Endothelial cell of umbilical vein (primary cell): ENCODE results near the gene TUB. TPM values are rescaled to one million over a fixed set of nuclear protein-coding genes. Genes with fewer than 3 reads are reported as not detected.

ENCODE experiments used
- BruUV-seq: library from RNA; stranded (reverse); fragments of 400-500 nt; replicated peaks from 2 replicates; lab custom pipeline; 2021; lab: Mats Ljungman, UMichigan
- CTCF ChIA-PET: fragments of 300-600, 350-600 bp; sonication (Branson Sonifier 250); formaldehyde crosslinking; loops from one replicate; lab custom pipeline; 2021; ENCODE audit warnings: antibody characterized with exemption, inconsistent platforms; lab: Charles Lee
- POLR2A ChIA-PET: fragments of 300-600, 350-600 bp; sonication (Branson Sonifier 250); formaldehyde crosslinking; loops from one replicate; lab custom pipeline; 2021; ENCODE audit warnings: antibody characterized with exemption, inconsistent platforms; lab: Charles Lee
- DNase-seq: peaks from one replicate; pipeline ENCODE4 v3.0.0-alpha.2; 2011; ENCODE audit warnings: low read depth, low spot score
- FAIRE-seq: peaks from 2 replicates; lab custom pipeline; 2011; peaks lifted over from hg19 to GRCh38; lab: Jason Lieb, UNC
- H2AFZ ChIP-seq: 2 replicates; pipeline ENCODE4 v1.6.0; 2012; ENCODE audit warnings: low read depth, low read length, control low read depth, inconsistent platforms
- H3K27ac ChIP-seq: 2 replicates; pipeline ENCODE4 v1.5.1; 2011; ENCODE audit warnings: low read depth, mild to moderate bottlenecking, control low read depth, low read length, moderate library complexity; ENCODE audit not compliant: insufficient read depth
- H3K27me3 ChIP-seq, 2 experiments: 2 replicates each; pipeline versions ENCODE4 v1.6.0 to v1.6.1; 2011; ENCODE audit warnings: low read length in 2 of 2, mixed read lengths in 1 of 2; ENCODE audit not compliant: control insufficient read depth in 2 of 2, insufficient read depth in 2 of 2
- H3K36me3 ChIP-seq, 2 experiments: 2 replicates in 1 of 2; 3 replicates in 1 of 2; pipeline ENCODE4 v1.5.1; 2011; ENCODE audit warnings: low read length in 2 of 2, mild to moderate bottlenecking in 1 of 2, moderate library complexity in 1 of 2; ENCODE audit not compliant: control insufficient read depth in 2 of 2, insufficient read depth in 2 of 2; ENCODE audit errors: extremely low read depth in 1 of 2
- H3K4me1 ChIP-seq: 3 replicates; pipeline ENCODE4 v1.5.1; 2011; ENCODE audit warnings: mild to moderate bottlenecking, low read length; ENCODE audit not compliant: control insufficient read depth, insufficient read depth; ENCODE audit errors: extremely low read depth
- H3K4me2 ChIP-seq: 2 replicates; pipeline ENCODE4 v1.6.1; 2011; ENCODE audit warnings: low read length, control low read depth, mixed read lengths; ENCODE audit not compliant: insufficient read depth
- H3K4me3 ChIP-seq, 3 experiments: fragments of 200-600 bp in 1 of 3; sonication (generic), shearing (Covaris generic) in 1 of 3; replicated peaks in 1 of 3; 2 replicates each; pipeline ENCODE4 v1.5.1; 2011 to 2016; ENCODE audit warnings: control low read depth in 3 of 3, low read length in 3 of 3, mild to moderate bottlenecking in 2 of 3, inconsistent platforms in 1 of 3, low read depth in 1 of 3, moderate library complexity in 1 of 3; ENCODE audit not compliant: insufficient read depth in 1 of 3
- H3K79me2 ChIP-seq: 2 replicates; pipeline ENCODE4 v1.6.0; 2012; ENCODE audit warnings: low read length, inconsistent platforms; ENCODE audit not compliant: control insufficient read depth, insufficient read depth
- H3K9ac ChIP-seq: replicated peaks from 2 replicates; pipeline ENCODE3; 2011; ENCODE audit warnings: low read length, control low read depth; ENCODE audit not compliant: insufficient read depth; ENCODE audit errors: extremely low read depth
- H3K9me1 ChIP-seq: replicated peaks from 3 replicates; pipeline ENCODE4 v1.6.0; 2011; ENCODE audit warnings: mild to moderate bottlenecking, low read length; ENCODE audit not compliant: control insufficient read depth, insufficient read depth; ENCODE audit errors: extremely low read depth
- H3K9me3 ChIP-seq: replicated peaks from 2 replicates; pipeline ENCODE4 v1.5.1; 2012; ENCODE audit warnings: low read length, inconsistent platforms; ENCODE audit not compliant: control insufficient read depth, insufficient read depth
- H4K20me1 ChIP-seq: replicated peaks from 2 replicates; pipeline ENCODE3; 2011; ENCODE audit warnings: mild to moderate bottlenecking, low read length; ENCODE audit not compliant: control insufficient read depth, insufficient read depth; ENCODE audit errors: extremely low read depth
- EZH2 ChIP-seq: IDR thresholded peaks from 2 replicates; pipeline ENCODE4 v1.6.1; 2012; ENCODE audit warnings: borderline replicate concordance, low read depth, mild to moderate bottlenecking, moderate library complexity, low read length, inconsistent platforms; ENCODE audit not compliant: severe bottlenecking
- FOS ChIP-seq: IDR thresholded peaks from 2 replicates; pipeline ENCODE4 v1.6.1; 2011; ENCODE audit warnings: mild to moderate bottlenecking, low read length, moderate library complexity, borderline replicate concordance; ENCODE audit not compliant: insufficient read depth
- GATA2 ChIP-seq: IDR thresholded peaks from 2 replicates; pipeline ENCODE4 v1.7.0; 2011; ENCODE audit warnings: low read depth, mild to moderate bottlenecking, moderate library complexity, mixed read lengths, low read length; ENCODE audit not compliant: insufficient read length, insufficient read depth
- JUN ChIP-seq: IDR thresholded peaks from 2 replicates; pipeline ENCODE4 v1.6.1; 2011; ENCODE audit warnings: borderline replicate concordance, low read depth; ENCODE audit not compliant: insufficient read length, insufficient read depth
- POLR2A ChIP-seq: IDR thresholded peaks from 2 replicates; pipeline ENCODE4 v1.6.1; 2012; ENCODE audit warnings: low read depth, mild to moderate bottlenecking, control low read depth, low read length
- POLR2AphosphoS5 ChIP-seq: IDR thresholded peaks from 2 replicates; pipeline ENCODE4 v1.6.1; 2012; ENCODE audit warnings: low read depth, mild to moderate bottlenecking, control low read depth, low read length, moderate library complexity; ENCODE audit not compliant: insufficient read depth
- dilution Hi-C: fragments of 300-500 bp; cut with MboI; formaldehyde crosslinking; loops from one replicate; pipeline ENCODE4 v1.15.0; 2019; ENCODE audit warnings: low sequenced_read_pairs; ENCODE audit not compliant: extremely low pct_ligation_motif_present
- intact Hi-C: fragments of 100-400 bp; cut with micrococcal nuclease; formaldehyde crosslinking; loops from one replicate; pipeline ENCODE4 v1.10.0; 2022
- polyA plus RNA-seq, 4 experiments: library from polyadenylated mRNA; depleted of rRNA in 3 of 4; stranded (reverse) in 3 of 4; unstranded in 1 of 4; fragments of >200 nt; gene quantifications; 2 replicates each; pipeline versions ENCODE4 v1.2.1 to v1.2.3, GENCODE V29; 2011 to 2012; ENCODE audit warnings: missing spikeins in 1 of 4
- total RNA-seq: library from RNA; stranded (reverse); gene quantifications from 2 replicates; pipeline ENCODE4 v1.2.3, GENCODE V29; 2021
- TF ChIP-seq, protein P1 (sequence below), 2 donors: IDR thresholded peaks; 1 replicate in 1 of 2; 2 replicates in 1 of 2; pipeline ENCODE4 v1.5.1; 2011; ENCODE audit warnings: low read length in 2 of 2, mild to moderate bottlenecking in 2 of 2, moderate library complexity in 2 of 2, control low read depth in 1 of 2, inconsistent platforms in 1 of 2, low read depth in 1 of 2; ENCODE audit not compliant: insufficient read depth in 1 of 2; ENCODE audit errors: extremely low read depth in 1 of 2
- TF ChIP-seq, protein P2 (sequence below): IDR thresholded peaks from 2 replicates; pipeline ENCODE4 v1.6.1; 2011; ENCODE audit not compliant: insufficient read depth, insufficient read length

The TUB gene
- total and polyA plus RNA-seq, 2 donors (not counting 3 experiments of a cell fraction or from before 2014, with no cell fraction given), result 2.3 to 3.9 TPM

DNA sequence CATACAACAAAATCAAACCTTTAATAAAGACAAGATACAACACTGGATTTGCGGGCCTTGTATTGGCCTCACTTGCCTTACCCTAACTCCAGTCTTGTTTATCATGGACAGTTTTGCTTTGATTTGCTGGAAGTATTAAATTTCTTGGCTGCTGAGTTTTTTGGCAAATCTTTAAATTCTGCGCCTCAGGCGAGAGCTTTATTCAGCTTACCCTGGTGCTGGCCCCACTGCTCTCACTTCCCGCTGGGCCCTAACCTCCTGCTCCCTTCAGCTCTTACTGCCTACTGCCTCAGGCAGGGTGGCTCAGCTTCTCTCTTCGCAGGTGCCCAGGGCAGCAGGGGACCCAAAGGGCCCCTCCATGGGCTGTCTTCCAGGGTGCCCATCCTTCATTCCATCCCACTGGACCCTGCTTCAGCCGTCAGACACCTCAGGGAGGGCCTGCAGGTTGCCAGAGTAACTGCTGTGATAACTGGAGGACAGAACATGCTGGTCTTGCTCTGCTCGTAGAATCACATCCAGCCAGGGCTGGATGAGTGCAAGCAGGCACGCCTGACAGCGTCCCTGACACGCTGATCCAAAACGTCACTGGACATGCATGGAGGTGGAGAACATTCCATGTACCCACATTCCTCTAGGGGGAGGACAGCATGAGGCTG is 45.7 kb upstream of the TUB start:
- ChIA-PET POLR2A (no interaction called here), CTCF (interaction anchor here (0.8 to 12.3 kb wide), 3 partner anchors 16 to 61 kb away, joined by 3 to 528 read pairs (median 70); no protein-coding TSS in a partner anchor)
- DNase-seq, result no peak
- H4K20me1 ChIP-seq, result no peaks in the 10 kb centered on the region
- H3K27me3 ChIP-seq, result no peaks in the 10 kb centered on the region
- no peak overlapping the region for H3K4me2 ChIP-seq
- TF ChIP-seq EZH2 (no peak), JUN (no peak), POLR2A (no peak), GATA2 (no peak), POLR2AphosphoS5 (no peak), FOS (no peak)
- TF ChIP-seq, protein P1, sequence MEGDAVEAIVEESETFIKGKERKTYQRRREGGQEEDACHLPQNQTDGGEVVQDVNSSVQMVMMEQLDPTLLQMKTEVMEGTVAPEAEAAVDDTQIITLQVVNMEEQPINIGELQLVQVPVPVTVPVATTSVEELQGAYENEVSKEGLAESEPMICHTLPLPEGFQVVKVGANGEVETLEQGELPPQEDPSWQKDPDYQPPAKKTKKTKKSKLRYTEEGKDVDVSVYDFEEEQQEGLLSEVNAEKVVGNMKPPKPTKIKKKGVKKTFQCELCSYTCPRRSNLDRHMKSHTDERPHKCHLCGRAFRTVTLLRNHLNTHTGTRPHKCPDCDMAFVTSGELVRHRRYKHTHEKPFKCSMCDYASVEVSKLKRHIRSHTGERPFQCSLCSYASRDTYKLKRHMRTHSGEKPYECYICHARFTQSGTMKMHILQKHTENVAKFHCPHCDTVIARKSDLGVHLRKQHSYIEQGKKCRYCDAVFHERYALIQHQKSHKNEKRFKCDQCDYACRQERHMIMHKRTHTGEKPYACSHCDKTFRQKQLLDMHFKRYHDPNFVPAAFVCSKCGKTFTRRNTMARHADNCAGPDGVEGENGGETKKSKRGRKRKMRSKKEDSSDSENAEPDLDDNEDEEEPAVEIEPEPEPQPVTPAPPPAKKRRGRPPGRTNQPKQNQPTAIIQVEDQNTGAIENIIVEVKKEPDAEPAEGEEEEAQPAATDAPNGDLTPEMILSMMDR (IDR thresholded peaks at IDR 0.05; ENCODE audit: extremely low read depth in 1 of 2, insufficient read depth in 1 of 2, low read depth in 1 of 2, low read length in 2 of 2), result no peak
- TF ChIP-seq, protein P2, sequence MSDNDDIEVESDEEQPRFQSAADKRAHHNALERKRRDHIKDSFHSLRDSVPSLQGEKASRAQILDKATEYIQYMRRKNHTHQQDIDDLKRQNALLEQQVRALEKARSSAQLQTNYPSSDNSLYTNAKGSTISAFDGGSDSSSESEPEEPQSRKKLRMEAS, result no peak
- no peak overlapping the region for H3K27ac ChIP-seq
- no peaks in the 10 kb centered on the region for H3K9me1 ChIP-seq
- no peaks in the 10 kb centered on the region for H3K4me1 ChIP-seq
- FAIRE-seq, result no peak
- dilution Hi-C loops, result no loop called here
- no peaks in the 10 kb centered on the region for H3K36me3 ChIP-seq
- no peak overlapping the region for H2AFZ ChIP-seq
- no peak overlapping the region for H3K4me3 ChIP-seq
- intact Hi-C loops, result no loop called here
- BruUV-seq, result no TSS peak
- no peak overlapping the region for H3K9ac ChIP-seq
- no peaks in the 10 kb centered on the region for H3K79me2 ChIP-seq
- H3K9me3 ChIP-seq, result no peaks in the 10 kb centered on the region
